Prostate gland (tissue), 2 donors: ENCODE data around the gene FTCD. TPM values are rescaled to one million over a fixed set of nuclear protein-coding genes. Genes with fewer than 3 reads are reported as not detected.

Experiments used
- DNase-seq: peaks from one replicate; pipeline ENCODE4 v3.0.0-alpha.2; 2019; ENCODE audit warnings: low spot score
- H3K27ac ChIP-seq, 2 donors: fragments of 200-600 bp; sonication (generic); 2 replicates each; pipeline ENCODE4 v1.5.1; 2017 to 2019
- H3K27me3 ChIP-seq: fragments of 200-600 bp; sonication (generic); replicated peaks from 2 replicates; pipeline ENCODE4 v1.5.1; 2019; ENCODE audit not compliant: insufficient read depth
- H3K36me3 ChIP-seq, 2 donors: fragments of 200-600 bp; sonication (generic); 1 replicate in 1 of 2; 2 replicates in 1 of 2; pipeline versions ENCODE4 v1.5.1 to v1.8.1; 2017 to 2019
- H3K4me1 ChIP-seq: fragments of 200-600 bp; sonication (generic); replicated peaks from 2 replicates; pipeline ENCODE4 v1.5.1; 2019
- H3K4me3 ChIP-seq, 2 donors: fragments of 200-600 bp; sonication (generic); 2 replicates each; pipeline ENCODE4 v1.5.1; 2017 to 2019
- H3K9me3 ChIP-seq: fragments of 200-600 bp; sonication (generic); 2 replicates; pipeline ENCODE4 v1.5.1; 2017
- POLR2A ChIP-seq: fragments of 450-650 bp; IDR thresholded peaks from one replicate; pipeline ENCODE4 v1.6.1; 2016; ENCODE audit warnings: antibody characterized with exemption, mild to moderate bottlenecking
- POLR2AphosphoS5 ChIP-seq: sonication (generic); formaldehyde crosslinking; IDR thresholded peaks from one replicate; pipeline ENCODE4 v1.6.1; 2017; ENCODE audit warnings: antibody characterized with exemption
- WGBS: methylation state at CpG from one replicate; pipeline ENCODE4 v1.1.5; 2018; 5-methylcytosine and 5-hydroxymethylcytosine counted together
- intact Hi-C: fragments of 100-400 bp; cut with DNase I; formaldehyde crosslinking; loops from one replicate; pipeline ENCODE4 v1.14.2; 2022
- total RNA-seq, 2 donors: library from RNA; depleted of rRNA; stranded (reverse); fragments of >200 nt; gene quantifications; one replicate each; pipeline ENCODE4 v1.1.0, GENCODE V29; 2016
- TF ChIP-seq, protein P1 (sequence below), 4 experiments: fragments of 200-600 bp in 2 of 4; fragments of 450-650 bp in 2 of 4; sonication (generic) in 2 of 4; IDR thresholded peaks; 1 replicate in 3 of 4; 2 replicates in 1 of 4; pipeline ENCODE4 v1.5.1; 2016 to 2019; ENCODE audit warnings: antibody characterized with exemption in 4 of 4, mild to moderate bottlenecking in 2 of 4, moderate library complexity in 2 of 4

Gene FTCD
- total RNA-seq, 2 donors from 2014 or later, result 1.4 to 19.0 TPM

DNA sequence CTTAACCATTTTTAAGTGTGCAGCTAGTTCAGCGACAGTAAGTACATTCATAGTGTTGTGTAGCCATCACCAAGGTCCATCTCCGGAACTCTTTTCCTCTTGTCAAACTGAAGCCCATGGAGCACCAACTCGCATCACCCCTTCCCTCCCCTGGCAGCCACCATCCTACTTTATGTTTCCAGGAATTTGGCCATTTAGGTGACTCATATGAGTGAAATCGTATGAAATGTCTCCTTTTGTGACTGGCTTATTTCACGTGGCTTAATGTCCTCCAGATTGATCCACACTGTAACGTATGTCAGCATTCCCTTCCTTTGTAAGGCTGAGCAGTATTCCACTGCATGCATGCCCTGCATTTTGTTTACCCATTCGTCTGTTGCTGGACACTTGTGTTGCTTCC is 55.0 kb downstream of the FTCD start:
- no peak overlapping the region for H3K27ac ChIP-seq
- no peak overlapping the region for H3K4me3 ChIP-seq
- intact Hi-C loops, result no loop called here
- no peaks in the 10 kb centered on the region for H3K27me3 ChIP-seq
- no peak for DNase-seq
- TF ChIP-seq, protein P1, sequence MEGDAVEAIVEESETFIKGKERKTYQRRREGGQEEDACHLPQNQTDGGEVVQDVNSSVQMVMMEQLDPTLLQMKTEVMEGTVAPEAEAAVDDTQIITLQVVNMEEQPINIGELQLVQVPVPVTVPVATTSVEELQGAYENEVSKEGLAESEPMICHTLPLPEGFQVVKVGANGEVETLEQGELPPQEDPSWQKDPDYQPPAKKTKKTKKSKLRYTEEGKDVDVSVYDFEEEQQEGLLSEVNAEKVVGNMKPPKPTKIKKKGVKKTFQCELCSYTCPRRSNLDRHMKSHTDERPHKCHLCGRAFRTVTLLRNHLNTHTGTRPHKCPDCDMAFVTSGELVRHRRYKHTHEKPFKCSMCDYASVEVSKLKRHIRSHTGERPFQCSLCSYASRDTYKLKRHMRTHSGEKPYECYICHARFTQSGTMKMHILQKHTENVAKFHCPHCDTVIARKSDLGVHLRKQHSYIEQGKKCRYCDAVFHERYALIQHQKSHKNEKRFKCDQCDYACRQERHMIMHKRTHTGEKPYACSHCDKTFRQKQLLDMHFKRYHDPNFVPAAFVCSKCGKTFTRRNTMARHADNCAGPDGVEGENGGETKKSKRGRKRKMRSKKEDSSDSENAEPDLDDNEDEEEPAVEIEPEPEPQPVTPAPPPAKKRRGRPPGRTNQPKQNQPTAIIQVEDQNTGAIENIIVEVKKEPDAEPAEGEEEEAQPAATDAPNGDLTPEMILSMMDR (IDR thresholded peaks at IDR 0.05), result no peak
- TF ChIP-seq POLR2AphosphoS5, result no peak
- TF ChIP-seq POLR2A, result no peak
- H3K36me3 ChIP-seq, result no peaks in the 10 kb centered on the region
- WGBS, result 62% methylated on average over 7 of the region's 7 CpGs
- no peaks in the 10 kb centered on the region for H3K9me3 ChIP-seq
- H3K4me1 ChIP-seq, result no peaks in the 10 kb centered on the region

DNA sequence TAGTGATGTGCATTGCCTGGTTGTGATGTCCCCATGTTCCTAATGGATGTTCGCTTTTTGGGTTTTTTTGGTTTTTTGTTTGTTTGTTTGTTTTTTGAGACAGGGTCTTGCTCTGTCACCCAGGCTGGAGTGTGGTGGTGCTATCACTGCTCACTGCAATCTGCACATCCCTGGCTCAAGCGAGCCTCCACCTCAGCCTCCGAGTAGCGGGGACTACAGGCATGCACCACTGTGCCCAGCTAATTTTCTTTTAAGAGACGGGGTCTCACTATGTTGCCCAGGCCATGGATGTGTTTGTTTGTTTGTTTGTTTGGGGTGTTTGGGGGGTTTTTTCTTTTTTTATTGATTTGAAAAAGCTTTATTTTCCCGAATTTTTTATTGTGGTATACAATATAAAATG is 55.4 kb downstream of the FTCD start:
- H3K36me3 ChIP-seq, result no peaks in the 10 kb centered on the region
- DNase-seq, result no peak
- H3K27me3 ChIP-seq, result no peaks in the 10 kb centered on the region
- intact Hi-C loops, result no loop called here
- WGBS, result 87% methylated on average over 6 of the region's 6 CpGs
- H3K9me3 ChIP-seq, result no peaks in the 10 kb centered on the region
- no peak overlapping the region for H3K4me3 ChIP-seq
- peak overlapping the region in 1 of 2 donors; percentile 38 for H3K27ac ChIP-seq
- no peak for TF ChIP-seq POLR2AphosphoS5
- TF ChIP-seq POLR2A, result no peak
- TF ChIP-seq, protein P1 (IDR thresholded peaks at IDR 0.05), result no peak
- no peaks in the 10 kb centered on the region for H3K4me1 ChIP-seq

DNA sequence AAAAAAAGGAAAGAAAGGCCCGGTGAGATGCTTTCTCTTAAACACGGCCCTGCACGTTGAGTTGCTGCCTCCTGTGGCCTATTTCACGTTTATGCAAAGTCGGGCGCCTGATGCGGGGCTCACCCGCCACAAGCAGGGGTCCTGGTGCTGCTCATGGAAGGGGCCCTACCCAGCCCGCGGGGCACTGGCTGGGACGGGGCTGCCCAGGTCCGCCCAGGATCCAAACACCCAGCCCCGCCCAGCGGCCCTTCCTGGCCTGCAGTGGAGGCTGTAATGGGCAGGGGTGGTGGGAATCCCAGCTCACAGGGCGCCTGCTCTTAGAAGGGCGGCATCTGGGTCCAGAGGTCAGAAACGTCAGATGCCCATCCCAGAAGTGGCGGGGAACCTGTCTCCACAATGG is 55.9 kb downstream of the FTCD start:
- intact Hi-C loops, result loop anchor here (2.0 kb wide), 1 partner anchor 127 kb away; no protein-coding TSS in a partner anchor
- no peak for TF ChIP-seq POLR2A
- TF ChIP-seq POLR2AphosphoS5, result no peak
- WGBS, result 31% methylated on average over 18 of the region's 18 CpGs
- Histone ChIP-seq H3K36me3 (no peaks in the 10 kb centered on the region), H3K27me3 (no peaks in the 10 kb centered on the region), H3K27ac (peak overlapping the region; percentile 38 to 88), H3K4me3 (peak overlapping the region; percentile 17 to 86), H3K9me3 (no peaks in the 10 kb centered on the region), H3K4me1 (no peaks in the 10 kb centered on the region)
- DNase-seq, result peak; percentile 3

DNA sequence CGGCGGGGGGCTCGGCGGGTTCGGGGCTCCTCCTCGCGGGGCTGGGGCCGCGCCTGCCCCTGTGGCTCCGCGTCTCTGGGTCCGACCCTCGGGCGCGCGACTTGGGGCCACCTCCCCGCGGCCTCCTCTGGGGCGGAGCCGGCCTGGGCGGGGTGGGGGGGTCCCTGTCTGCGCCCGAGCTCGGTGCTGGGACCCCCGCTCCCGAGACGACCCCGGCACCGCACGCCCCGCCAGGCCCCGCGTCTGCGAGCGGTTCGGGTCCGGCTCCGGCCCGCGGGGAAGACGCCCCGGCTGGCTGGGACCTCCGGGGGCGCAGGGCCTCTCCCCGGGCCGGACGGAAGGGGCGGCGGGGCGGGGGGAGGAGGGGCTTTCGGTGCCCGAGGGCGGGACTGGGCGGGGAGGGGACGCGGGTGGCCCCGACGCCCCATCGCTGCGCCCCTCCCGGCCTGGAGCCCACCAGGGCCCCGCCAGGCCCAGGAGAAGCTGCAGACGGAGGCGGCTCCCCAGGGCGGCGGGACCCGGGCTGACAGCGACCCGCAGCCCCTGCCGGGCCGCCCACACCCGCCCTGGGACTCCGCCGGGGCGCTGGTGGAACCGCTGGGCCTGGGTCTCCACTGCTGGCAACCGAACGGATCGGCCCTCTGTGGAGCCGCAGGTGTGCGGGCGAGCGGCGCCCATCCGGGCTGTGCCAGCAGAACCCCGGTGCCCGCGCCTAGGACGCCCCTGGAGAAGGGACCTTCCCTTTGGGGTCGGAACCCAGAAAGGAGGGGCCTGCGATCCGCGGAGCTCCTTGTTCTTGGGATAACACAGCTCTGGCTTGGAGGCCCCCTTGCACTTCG is 56.9 kb downstream of the FTCD start:
- intact Hi-C loops, result loop anchor here (2.0 kb wide), 1 partner anchor 126 kb away; no protein-coding TSS in a partner anchor
- no peak for TF ChIP-seq POLR2AphosphoS5
- TF ChIP-seq POLR2A, result no peak
- TF ChIP-seq, protein P1 (IDR thresholded peaks at IDR 0.05), result no peak
- Histone ChIP-seq H3K4me1 (no peaks in the 10 kb centered on the region), H3K9me3 (no peaks in the 10 kb centered on the region), H3K27me3 (no peaks in the 10 kb centered on the region), H3K27ac (peak overlapping the region; percentile 88 to 91), H3K36me3 (no peaks in the 10 kb centered on the region), H3K4me3 (peak overlapping the region; percentile 75 to 86)
- WGBS, result 5% methylated on average over 29 of the region's 94 CpGs
- peak; percentile 2 for DNase-seq

DNA sequence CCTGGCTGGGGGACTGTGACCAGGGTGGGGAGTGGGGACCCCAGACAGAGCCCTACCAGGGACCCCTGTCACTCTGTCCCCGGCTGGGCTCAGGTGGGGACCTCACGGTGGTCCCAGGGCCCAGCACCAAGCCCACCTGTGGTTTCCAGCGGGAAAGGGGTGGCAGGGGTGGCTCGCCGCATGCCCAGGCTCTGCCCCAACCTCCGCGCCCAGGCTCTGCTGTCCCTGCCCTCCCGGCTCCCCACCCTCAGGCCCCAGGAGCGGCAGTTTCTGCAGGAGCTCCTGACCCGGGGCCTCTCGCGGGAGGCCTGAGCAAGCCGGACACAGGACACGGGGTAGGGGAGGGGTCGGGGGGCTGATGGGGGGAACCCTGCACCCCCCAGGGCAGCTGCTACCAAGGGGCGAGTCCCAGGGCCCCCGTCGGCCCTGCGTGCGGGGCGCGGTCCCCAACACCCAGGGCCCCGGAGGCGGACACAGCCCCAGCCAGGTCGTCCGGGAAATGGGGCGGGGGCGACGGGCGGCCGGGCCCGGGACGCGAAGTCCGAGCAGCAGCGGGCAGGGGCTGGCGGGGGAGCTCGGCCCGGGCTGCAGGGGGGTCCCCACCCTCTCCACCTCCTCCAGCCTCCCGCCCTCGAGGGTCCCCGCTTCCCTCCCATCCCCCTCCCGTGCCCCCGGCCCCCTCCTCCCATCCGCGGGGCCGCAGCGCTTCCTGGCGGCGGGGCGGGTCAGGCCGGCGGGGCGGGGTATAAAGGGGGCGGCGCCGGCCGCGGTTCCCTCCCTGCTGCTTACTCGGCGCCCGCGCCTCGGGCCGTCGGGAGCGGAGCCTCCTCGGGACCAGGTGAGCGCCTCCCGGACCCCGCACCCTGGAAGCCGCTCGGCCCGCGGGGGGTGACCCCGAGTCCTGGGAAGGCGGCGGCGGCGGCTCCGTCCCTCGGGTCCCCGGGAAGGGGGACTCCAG is 57.8 kb downstream of the FTCD start, which contains the start of gene COL6A2:
Gene COL6A2 (plus strand): TSS at position 777 of the 958 bp plus-strand sequence.
- 11% methylated on average over 48 of the region's 83 CpGs for WGBS
- Histone ChIP-seq H3K27ac (peak within 1 kb of the TSS; percentile 88 to 91), H3K36me3 (no peaks in the 10 kb centered on the region), H3K27me3 (no peaks in the 10 kb centered on the region), H3K4me3 (peak within 1 kb of the TSS; percentile 75 to 86), H3K9me3 (no peaks in the 10 kb centered on the region), H3K4me1 (no peaks in the 10 kb centered on the region)
- peak; percentile 25 for DNase-seq
- TF ChIP-seq POLR2AphosphoS5 (no peak), POLR2A (peak; percentile 12)
- TF ChIP-seq, protein P1 (IDR thresholded peaks at IDR 0.05), result peak in 2 of 4 experiments; percentile 22 to 36
- intact Hi-C loops, result loop anchor here (2.0 kb wide), 1 partner anchor 125 kb away; no protein-coding TSS in a partner anchor
